GM15510 (cell line): Measurements from ENCODE around the gene SEC14L5.

Experiments used
- POLR2A ChIP-seq: IDR thresholded peaks from 3 replicates; pipeline ENCODE4 v1.6.1; 2011; ENCODE audit warnings: borderline replicate concordance; ENCODE audit not compliant: insufficient read length; ENCODE audit errors: extremely low read depth

Gene SEC14L5

GRCh38 chr16:5027086-5027485 is 69.0 kb downstream of the SEC14L5 start:
- TF ChIP-seq POLR2A: no peak

- TF ChIP-seq POLR2A: no peak
Observed at GRCh38 chr16:5027575-5028235, 69.6 kb downstream of the SEC14L5 start.

GRCh38 chr16:5028950-5029475 is 70.9 kb downstream of the SEC14L5 start:
- no peak for TF ChIP-seq POLR2A

GRCh38 chr16:5030251-5030870 is 72.2 kb downstream of the SEC14L5 start:
- TF ChIP-seq POLR2A: no peak

GRCh38 chr16:5031601-5032000 is 73.5 kb downstream of the SEC14L5 start:
- TF ChIP-seq POLR2A: no peak

GRCh38 chr16:5032748-5033167 is 74.6 kb downstream of the SEC14L5 start:
- no peak for TF ChIP-seq POLR2A

GRCh38 chr16:5033256-5034166 is 75.4 kb downstream of the SEC14L5 start, which contains the start of gene NAGPA:
TSS of gene NAGPA (minus strand) at chr16:5033935. CDS start at chr16:5033914, 21 bp downstream.
- peak; percentile 58 for TF ChIP-seq POLR2A

GRCh38 chr16:5034167-5034523 is 76.0 kb downstream of the SEC14L5 start:
- TF ChIP-seq POLR2A: no peak

- no peak for TF ChIP-seq POLR2A
Observed at GRCh38 chr16:5035909-5036227, 77.7 kb downstream of the SEC14L5 start.

GRCh38 chr16:5036228-5037156 is 78.4 kb downstream of the SEC14L5 start:
- TF ChIP-seq POLR2A: no peak

- TF ChIP-seq POLR2A: no peak
Observed at GRCh38 chr16:5040451-5040850, 82.3 kb downstream of the SEC14L5 start.

- TF ChIP-seq POLR2A: no peak
Observed at GRCh38 chr16:5041600-5042133, 83.5 kb downstream of the SEC14L5 start.

GRCh38 chr16:5042574-5043171 is 84.5 kb downstream of the SEC14L5 start:
- no peak for TF ChIP-seq POLR2A

- no peak for TF ChIP-seq POLR2A
Observed at GRCh38 chr16:5044011-5044540, 85.9 kb downstream of the SEC14L5 start.

GRCh38 chr16:5045499-5046115 is 87.5 kb downstream of the SEC14L5 start:
- TF ChIP-seq POLR2A: no peak
